Bronchial smooth muscle cell (primary cell): Measurements from ENCODE around the gene AKR1C3. TPM values are rescaled to one million over a fixed set of nuclear protein-coding genes. Genes with fewer than 3 reads are reported as not detected.

Experiments used
- total RNA-seq: library from RNA; depleted of rRNA; stranded (reverse); fragments of >200 nt; gene quantifications from 2 replicates; pipeline ENCODE4 v1.2.1, GENCODE V29; 2014

The AKR1C3 gene
- 158 and 170 TPM in 2 replicates for total RNA-seq

GRCh38 chr10:5094265-5095205 is at the start of gene AKR1C3:
Gene AKR1C3 (plus strand): TSS chr10:5094414. CDS start chr10:5094445, 31 bp downstream.

Other genes with a start within 250 kb of the AKR1C3 start
- gene AKR1C1, start 131.0 kb upstream of the AKR1C3 start, total RNA-seq: 149 and 282 TPM in 2 replicates
- gene AKR1C2, start 90.6 kb upstream of the AKR1C3 start, total RNA-seq: 48.6 and 96.5 TPM in 2 replicates
- gene AKR1C8, start 90.7 kb downstream of the AKR1C3 start, total RNA-seq: not detected in 2 replicates
- not detected in 2 replicates for gene AKR1C4, start 102.4 kb downstream of the AKR1C3 start, total RNA-seq